Brain microvascular endothelial cell (primary cell): ENCODE data around the gene MIXL1.

Source experiments
- DNase-seq: peaks from one replicate; pipeline ENCODE4 v3.0.0-alpha.2; 2020
- H3K27ac ChIP-seq: fragments of 250-450 bp; sonication (Bioruptor Pico); 2 replicates; pipeline ENCODE4 v1.5.1; 2020; ENCODE audit warnings: mild to moderate bottlenecking, moderate library complexity
- H3K27me3 ChIP-seq: fragments of 250-450 bp; sonication (Bioruptor Pico); replicated peaks from 2 replicates; pipeline ENCODE4 v1.5.1; 2020; ENCODE audit warnings: mild to moderate bottlenecking
- H3K36me3 ChIP-seq: fragments of 250-450 bp; sonication (Bioruptor Pico); replicated peaks from 2 replicates; pipeline ENCODE4 v1.5.1; 2020; ENCODE audit warnings: mild to moderate bottlenecking
- H3K4me3 ChIP-seq: 2 replicates; pipeline ENCODE4 v1.5.1; 2011; ENCODE audit warnings: low read depth, mild to moderate bottlenecking, control low read depth, low read length, moderate library complexity
- in situ Hi-C: cut with HindIII; loops from 2 replicates; pipeline ENCODE4 v1.10.0; 2017; ENCODE audit warnings: low sequenced_read_pairs, low pct_ligation_motif_present
- TF ChIP-seq, protein P1 (sequence below): IDR thresholded peaks from 2 replicates; pipeline ENCODE4 v1.5.1; 2011; ENCODE audit warnings: low read depth, mild to moderate bottlenecking, moderate library complexity, low read length, control low read depth, inconsistent platforms; ENCODE audit errors: missing control alignments

Gene MIXL1

GRCh38 chr1:226203240-226203639, 20.2 kb upstream of the MIXL1 start:
- no peak overlapping the region for H3K4me3 ChIP-seq
- DNase-seq: no peak
- TF ChIP-seq, protein P1, sequence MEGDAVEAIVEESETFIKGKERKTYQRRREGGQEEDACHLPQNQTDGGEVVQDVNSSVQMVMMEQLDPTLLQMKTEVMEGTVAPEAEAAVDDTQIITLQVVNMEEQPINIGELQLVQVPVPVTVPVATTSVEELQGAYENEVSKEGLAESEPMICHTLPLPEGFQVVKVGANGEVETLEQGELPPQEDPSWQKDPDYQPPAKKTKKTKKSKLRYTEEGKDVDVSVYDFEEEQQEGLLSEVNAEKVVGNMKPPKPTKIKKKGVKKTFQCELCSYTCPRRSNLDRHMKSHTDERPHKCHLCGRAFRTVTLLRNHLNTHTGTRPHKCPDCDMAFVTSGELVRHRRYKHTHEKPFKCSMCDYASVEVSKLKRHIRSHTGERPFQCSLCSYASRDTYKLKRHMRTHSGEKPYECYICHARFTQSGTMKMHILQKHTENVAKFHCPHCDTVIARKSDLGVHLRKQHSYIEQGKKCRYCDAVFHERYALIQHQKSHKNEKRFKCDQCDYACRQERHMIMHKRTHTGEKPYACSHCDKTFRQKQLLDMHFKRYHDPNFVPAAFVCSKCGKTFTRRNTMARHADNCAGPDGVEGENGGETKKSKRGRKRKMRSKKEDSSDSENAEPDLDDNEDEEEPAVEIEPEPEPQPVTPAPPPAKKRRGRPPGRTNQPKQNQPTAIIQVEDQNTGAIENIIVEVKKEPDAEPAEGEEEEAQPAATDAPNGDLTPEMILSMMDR: no peak
- H3K27me3 ChIP-seq: no peaks in the 10 kb centered on the region
- no peak overlapping the region for H3K27ac ChIP-seq
- in situ Hi-C loops: no loop called here
- H3K36me3 ChIP-seq: no peaks in the 10 kb centered on the region

DNA sequence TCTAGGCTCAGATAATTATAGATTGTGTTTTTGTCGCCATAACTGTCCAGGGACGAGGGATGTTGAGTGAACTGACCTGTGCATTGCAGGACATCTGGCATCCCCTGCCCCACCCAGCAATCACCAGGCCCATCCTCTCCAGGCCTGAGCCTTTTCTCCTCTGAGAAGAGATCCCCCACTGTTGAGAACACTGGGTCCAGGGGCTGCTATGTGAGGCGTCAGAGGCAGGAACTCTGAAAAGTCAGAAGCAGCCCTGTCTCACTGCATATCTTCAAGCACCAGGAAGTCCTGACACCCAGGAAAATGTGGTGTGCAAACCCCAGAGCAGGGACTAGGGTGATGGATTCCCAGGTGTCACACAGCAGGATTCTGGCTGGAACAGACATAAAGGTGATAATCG, 19.8 kb upstream of the MIXL1 start:
- Histone ChIP-seq H3K36me3 (no peaks in the 10 kb centered on the region), H3K27me3 (no peaks in the 10 kb centered on the region), H3K4me3 (no peak overlapping the region), H3K27ac (no peak overlapping the region)
- DNase-seq: no peak
- TF ChIP-seq, protein P1: no peak
- in situ Hi-C loops: no loop called here

DNA sequence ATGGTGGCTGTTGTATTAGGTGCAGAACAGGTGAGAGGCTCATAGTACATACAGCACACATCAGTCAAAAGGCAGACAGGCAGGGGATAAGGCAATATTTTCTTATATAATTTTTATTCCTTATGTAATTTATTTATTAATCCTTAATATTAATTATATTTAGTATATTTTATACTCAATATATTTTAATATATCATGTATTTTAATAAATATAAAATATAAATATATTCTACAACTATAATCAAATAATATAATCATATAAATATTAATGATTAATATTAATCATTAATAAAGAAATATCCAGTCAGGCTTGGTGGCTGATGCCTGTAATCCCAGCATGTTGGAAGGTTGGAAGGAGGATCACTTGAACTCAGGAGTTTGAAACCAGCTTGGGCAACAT, 19.3 kb upstream of the MIXL1 start:
- TF ChIP-seq, protein P1: no peak
- no peak overlapping the region for H3K4me3 ChIP-seq
- no peak overlapping the region for H3K27ac ChIP-seq
- no peaks in the 10 kb centered on the region for H3K27me3 ChIP-seq
- in situ Hi-C loops: no loop called here
- DNase-seq: no peak
- H3K36me3 ChIP-seq: no peaks in the 10 kb centered on the region

DNA sequence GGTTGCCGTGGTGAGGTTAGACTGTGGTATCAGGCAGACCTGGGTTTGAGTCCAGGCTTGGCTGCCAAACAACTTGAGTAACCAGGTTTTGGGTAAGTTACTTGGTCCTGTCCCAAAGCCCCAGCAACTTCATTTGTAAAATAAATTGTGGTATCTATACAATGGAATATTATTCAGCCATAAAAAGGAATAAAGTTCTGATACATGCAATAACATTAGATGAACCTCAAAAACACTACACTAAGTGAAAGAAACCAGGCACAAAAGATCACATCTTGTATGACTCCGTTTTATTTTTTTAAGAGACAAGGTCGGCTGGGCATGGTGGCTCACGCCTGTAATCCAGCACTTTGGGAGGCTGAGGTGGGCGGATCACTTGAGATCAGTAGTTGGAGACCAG, 16.4 kb upstream of the MIXL1 start:
- H3K27me3 ChIP-seq: no peaks in the 10 kb centered on the region
- H3K27ac ChIP-seq: no peak overlapping the region
- no peak for DNase-seq
- no peak overlapping the region for H3K4me3 ChIP-seq
- no peaks in the 10 kb centered on the region for H3K36me3 ChIP-seq
- TF ChIP-seq, protein P1: no peak
- in situ Hi-C loops: no loop called here

- H3K27me3 ChIP-seq: no peaks in the 10 kb centered on the region
- in situ Hi-C loops: no loop called here
- H3K4me3 ChIP-seq: no peak overlapping the region
- no peaks in the 10 kb centered on the region for H3K36me3 ChIP-seq
- no peak for DNase-seq
- TF ChIP-seq, protein P1: no peak
- H3K27ac ChIP-seq: no peak overlapping the region
Measured at GRCh38 chr1:226209307-226210059, 14.0 kb upstream of the MIXL1 start.

GRCh38 chr1:226210571-226211176, 12.8 kb upstream of the MIXL1 start:
- Histone ChIP-seq H3K36me3 (no peaks in the 10 kb centered on the region), H3K4me3 (no peak overlapping the region), H3K27me3 (no peaks in the 10 kb centered on the region), H3K27ac (no peak overlapping the region)
- no peak for DNase-seq
- in situ Hi-C loops: no loop called here
- TF ChIP-seq, protein P1: no peak
